Neural crest cell (in vitro differentiated cells): ENCODE measurements around the gene RAB35. TPM values are rescaled to one million over a fixed set of nuclear protein-coding genes. Genes with fewer than 3 reads are reported as not detected.
A peak's percentile ranks its signal among the peaks of the same experiment; 100 is the strongest.

ENCODE experiments used
- DNase-seq: peaks from one replicate; pipeline ENCODE4 v3.0.0; 2021; ENCODE audit warnings: low read depth, mixed read lengths, low spot score
- H3K27ac Mint-ChIP-seq: one replicate; pipeline ENCODE4 v1.8.0; 2021; ENCODE audit warnings: mild to moderate bottlenecking, mixed read lengths; ENCODE audit not compliant: unreplicated experiment
- H3K27me3 Mint-ChIP-seq: 2 replicates; pipeline ENCODE4 v1.8.0; 2021; ENCODE audit warnings: low read depth, mild to moderate bottlenecking, mixed read lengths
- H3K36me3 Mint-ChIP-seq: 2 replicates; pipeline ENCODE4 v1.8.0; 2021; ENCODE audit warnings: low read depth, mild to moderate bottlenecking, mixed read lengths
- H3K4me1 Mint-ChIP-seq: 2 replicates; pipeline ENCODE4 v1.8.0; 2021; ENCODE audit warnings: mixed read lengths
- H3K4me3 Mint-ChIP-seq: one replicate; pipeline ENCODE4 v1.8.0; 2021; ENCODE audit warnings: mild to moderate bottlenecking, mixed read lengths
- H3K9me3 Mint-ChIP-seq: 2 replicates; pipeline ENCODE4 v1.8.0; 2021; ENCODE audit warnings: mixed read lengths
- CTCF ChIP-seq: fragments of 200-600 bp; sonication (generic); conservative IDR thresholded peaks from 2 replicates; pipeline ENCODE4 v1.5.0; 2021; ENCODE audit warnings: antibody characterized with exemption, mild to moderate bottlenecking
- total RNA-seq: library from RNA; stranded (reverse); gene quantifications from 2 replicates; pipeline ENCODE4 v1.2.1, GENCODE V29; 2021

Gene RAB35
- total RNA-seq, 1 donor from 2014 or later, result 54.1 TPM

GRCh38 chr12:120119271-120119973, 2.9 kb upstream of the RAB35 start:
- H3K36me3 Mint-ChIP-seq, result no peaks in the 10 kb centered on the region
- peaks cover 43% of the 10 kb centered on the region for H3K4me1 Mint-ChIP-seq
- no peak for DNase-seq
- peak overlapping the region; percentile 64 for H3K4me3 Mint-ChIP-seq
- H3K27ac Mint-ChIP-seq, result no peak overlapping the region
- no peaks in the 10 kb centered on the region for H3K9me3 Mint-ChIP-seq
- no peaks in the 10 kb centered on the region for H3K27me3 Mint-ChIP-seq
- no peak for TF ChIP-seq CTCF

- no peaks in the 10 kb centered on the region for H3K27me3 Mint-ChIP-seq
- peaks cover 45% of the 10 kb centered on the region for H3K4me1 Mint-ChIP-seq
- peak overlapping the region; percentile 92 for H3K4me3 Mint-ChIP-seq
- no peaks in the 10 kb centered on the region for H3K9me3 Mint-ChIP-seq
- no peak for TF ChIP-seq CTCF
- no peaks in the 10 kb centered on the region for H3K36me3 Mint-ChIP-seq
- no peak overlapping the region for H3K27ac Mint-ChIP-seq
- no peak for DNase-seq
Observed at GRCh38 chr12:120118321-120119061, 1.9 kb upstream of the RAB35 start.

- Mint-ChIP-seq H3K36me3 (no peaks in the 10 kb centered on the region), H3K4me3 (peak overlapping the region; percentile 92), H3K27me3 (no peaks in the 10 kb centered on the region), H3K27ac (no peak overlapping the region), H3K4me1 (peaks cover 45% of the 10 kb centered on the region), H3K9me3 (no peaks in the 10 kb centered on the region)
- TF ChIP-seq CTCF, result no peak
- no peak for DNase-seq
Observed at GRCh38 chr12:120117961-120118320, 1.4 kb upstream of the RAB35 start.

- no peaks in the 10 kb centered on the region for H3K27me3 Mint-ChIP-seq
- H3K9me3 Mint-ChIP-seq, result no peaks in the 10 kb centered on the region
- H3K27ac Mint-ChIP-seq, result peak overlapping the region; percentile 29
- peaks cover 45% of the 10 kb centered on the region for H3K4me1 Mint-ChIP-seq
- no peaks in the 10 kb centered on the region for H3K36me3 Mint-ChIP-seq
- H3K4me3 Mint-ChIP-seq, result peak overlapping the region; percentile 92
- peak; percentile 96 for DNase-seq
- no peak for TF ChIP-seq CTCF
Observed at GRCh38 chr12:120116792-120117651, 469 bp upstream of the RAB35 start.

GRCh38 chr12:120115692-120116440, 687 bp downstream of the RAB35 start:
- peak; percentile 10 for DNase-seq
- Mint-ChIP-seq H3K27me3 (no peaks in the 10 kb centered on the region), H3K4me1 (peaks cover 45% of the 10 kb centered on the region), H3K9me3 (no peaks in the 10 kb centered on the region), H3K27ac (peak overlapping the region; percentile 97), H3K4me3 (peak overlapping the region; percentile 91), H3K36me3 (no peaks in the 10 kb centered on the region)
- TF ChIP-seq CTCF, result no peak
